Heart right ventricle (tissue), 16 donors: Measurements from ENCODE around the gene DGUOK. TPM values are rescaled to one million over a fixed set of nuclear protein-coding genes. Genes with fewer than 3 reads are reported as not detected.
A peak's percentile ranks its signal among the peaks of the same experiment; 100 is the strongest.

Experiments
- ATAC-seq, 8 donors: fragments of 200-7000 bp; cut with Tn5 transposase; one replicate each; pipeline ENCODE4 v1.9.1; 2020; ENCODE audit warnings: mild to moderate bottlenecking in 8 of 8, moderate library complexity in 8 of 8, moderate number of reproducible peaks in 1 of 8
- DNase-seq, 2 donors: peaks; one replicate each; pipeline ENCODE4 v3.0.0-alpha.2; 2020
- H3K27ac ChIP-seq, 10 donors: fragments of 200-600 bp; sonication (generic) in 2 of 10; one replicate each; pipeline versions ENCODE4 v1.5.0 to v1.8.0; 2020 to 2022; ENCODE audit warnings: mild to moderate bottlenecking in 3 of 10
- H3K27me3 ChIP-seq, 7 donors: fragments of 200-600 bp; one replicate each; pipeline ENCODE4 v1.8.0; 2021 to 2022; ENCODE audit warnings: mild to moderate bottlenecking in 2 of 7
- H3K36me3 ChIP-seq, 9 donors: fragments of 200-600 bp; sonication (generic) in 1 of 9; one replicate each; pipeline versions ENCODE4 v1.5.0 to v1.8.0; 2020 to 2022; ENCODE audit warnings: mild to moderate bottlenecking in 2 of 9
- H3K4me1 ChIP-seq, 9 donors: fragments of 200-600 bp; sonication (generic) in 1 of 9; one replicate each; pipeline versions ENCODE4 v1.5.0 to v1.8.0; 2020 to 2022; ENCODE audit warnings: mild to moderate bottlenecking in 4 of 9
- H3K4me3 ChIP-seq, 10 donors: fragments of 200-600 bp; sonication (generic) in 2 of 10; one replicate each; pipeline versions ENCODE4 v1.5.0 to v1.8.0; 2020 to 2022; ENCODE audit warnings: mild to moderate bottlenecking in 7 of 10, moderate library complexity in 2 of 10
- H3K9me3 ChIP-seq, 11 donors: fragments of 200-600 bp in 10 of 11; sonication (generic) in 2 of 11; one replicate each; pipeline versions ENCODE4 v1.5.0 to v1.8.0; 2013 to 2022; ENCODE audit warnings: mild to moderate bottlenecking in 2 of 11, control low read depth in 1 of 11, moderate library complexity in 1 of 11
- CTCF ChIP-seq, 9 donors: fragments of 200-600 bp; sonication (generic) in 2 of 9; IDR thresholded peaks; one replicate each; pipeline versions ENCODE4 v1.5.0 to v1.8.0; 2021 to 2022; ENCODE audit warnings: antibody characterized with exemption in 9 of 9, mild to moderate bottlenecking in 5 of 9, moderate library complexity in 1 of 9
- WGBS, 2 donors: extraction: QIAGEN DNeasy Blood & Tissue Kit; methylation state at CpG; one replicate each; pipeline ENCODE4 v1.1.7; 2013; ENCODE audit warnings: inconsistent platforms in 1 of 2; 5-methylcytosine and 5-hydroxymethylcytosine counted together
- intact Hi-C, 10 donors: fragments of 100-400 bp; cut with DNase I; formaldehyde crosslinking; loops; one replicate each; pipeline versions ENCODE4 v1.11.1 to v1.14.2; 2022
- polyA plus RNA-seq, 2 donors: library from polyadenylated mRNA; stranded (reverse); fragments of 200-250 nt; gene quantifications; one replicate each; pipeline ENCODE4 v1.2.3, GENCODE V29; 2013
- total RNA-seq, 10 donors: library from RNA; stranded (reverse); fragmentation: NEBNext Ultra II Directional in 3 of 10; extraction: Animal tissue kit (Norgen Biotek cat#: 25700) in 3 of 10; gene quantifications; one replicate each; pipeline versions ENCODE4 v1.2.1 to v1.2.4, GENCODE V29; 2021 to 2023
- donor health status: Arrhythmogenic right ventricular cardiomyopathy.
- donor health status: ischemic (EF 13 %, LVEDD 7.1; RV severe dilation, severe dysfunction).
- donor health status: healthy with polysubstance abuse.
- donor health status: DM: no; HTN: yes; CAD: no.
- donor health status: DM: no; HTN: no; CAD: no.
- donor health status: ischemic (EF 25% LVEDD 6.9; RV normal size, moderate dysfunction).
- donor health status: ischemic (EF 25% LVEDD 5.7; RV mildly dilated, moderate dysfunction).
- donor health status: healthy.
- donor health status: DM: yes; HTN: yes; CAD: no.
- donor health status: Ischemic cardiomyopathy.
- donor health status: ischemic (EF 35%, LVEDD 5.7; RV mildly dilated, moderate dysfunction).
- donor health status: nonischemic (EF 11% LVEDD 7.7; RV severe dilation, severe dysfunction).
- donor health status: DM: yes; HTN: yes; CAD: no.
- donor health status: PGD.
- donor health status: ischemic (EF 29% LVEDD 5.4; RV normal size, mild dysfunction).
- donor health status: nonischemic (EF 23%, LVEDD 6.1; RV moderate dilation, normal function).

The DGUOK gene
- total and polyA plus RNA-seq, 12 donors: 18.7 to 56.2 (median 22.7) TPM

GRCh38 chr2:73964223-73964622 lies 37.5 kb downstream of the DGUOK start:
- H3K36me3 ChIP-seq: peaks cover 0 to 15% (median 8%) of the 10 kb centered on the region in 9 donors
- ATAC-seq (no peak), DNase-seq (no peak)
- H3K4me3 ChIP-seq: no peak overlapping the region
- no peak overlapping the region for H3K27ac ChIP-seq
- TF ChIP-seq CTCF (IDR thresholded peaks at IDR 0.05): no peak
- H3K9me3 ChIP-seq: peaks cover 0 to 12% (median 0%) of the 10 kb centered on the region in 11 donors
- peaks cover 0 to 14% (median 0%) of the 10 kb centered on the region in 9 donors for H3K4me1 ChIP-seq
- no peaks in the 10 kb centered on the region for H3K27me3 ChIP-seq
- intact Hi-C loops: no loop called here
- 86% methylated on average over 2 of the region's 2 CpGs for WGBS, 2 donors

GRCh38 chr2:73965053-73965452 lies 38.4 kb downstream of the DGUOK start:
- Histone ChIP-seq H3K27ac (no peak overlapping the region), H3K36me3 (peaks cover 0 to 7% (median 0%) of the 10 kb centered on the region in 9 donors), H3K4me3 (no peak overlapping the region), H3K4me1 (peaks cover 0 to 22% (median 2%) of the 10 kb centered on the region in 9 donors), H3K9me3 (peaks cover 0 to 12% (median 0%) of the 10 kb centered on the region in 11 donors), H3K27me3 (no peaks in the 10 kb centered on the region)
- no peak for DNase-seq
- intact Hi-C loops: no loop called here
- 94 to 97% methylated on average over 3 of the region's 3 CpGs for WGBS, 2 donors
- TF ChIP-seq CTCF (IDR thresholded peaks at IDR 0.05): no peak
- ATAC-seq: no peak

- Histone ChIP-seq H3K27ac (no peak overlapping the region), H3K36me3 (no peaks in the 10 kb centered on the region), H3K9me3 (no peaks in the 10 kb centered on the region), H3K4me3 (no peak overlapping the region), H3K4me1 (peaks cover 3 to 55% (median 23%) of the 10 kb centered on the region in 9 donors), H3K27me3 (no peaks in the 10 kb centered on the region)
- 88 to 91% methylated on average over 8 of the region's 8 CpGs for WGBS, 2 donors
- no peak for TF ChIP-seq CTCF (IDR thresholded peaks at IDR 0.05)
- intact Hi-C loops: no loop called here
- DNase-seq (no peak), ATAC-seq (no peak)
These were observed 41.8 kb downstream of the DGUOK start for GRCh38 chr2:73968357-73968937.

GRCh38 chr2:73969356-73969755 lies 42.7 kb downstream of the DGUOK start:
- peaks cover 3 to 55% (median 23%) of the 10 kb centered on the region in 9 donors for H3K4me1 ChIP-seq
- DNase-seq (no peak), ATAC-seq (no peak)
- H3K4me3 ChIP-seq: no peak overlapping the region
- WGBS, 2 donors: 87 to 90% methylated on average over 4 of the region's 4 CpGs
- intact Hi-C loops: no loop called here
- no peaks in the 10 kb centered on the region for H3K36me3 ChIP-seq
- TF ChIP-seq CTCF (IDR thresholded peaks at IDR 0.05): no peak
- peak overlapping the region in 1 of 10 donors; percentile 66 for H3K27ac ChIP-seq
- H3K9me3 ChIP-seq: no peaks in the 10 kb centered on the region
- H3K27me3 ChIP-seq: no peaks in the 10 kb centered on the region
